ENCODE measurements around the gene WDFY4.
"Not testable (repeated sequence)": the region's sequence is repeated elsewhere in the genome, so short reads cannot be mapped to it uniquely, and the experiment has no call there.

The WDFY4 gene, protein sequence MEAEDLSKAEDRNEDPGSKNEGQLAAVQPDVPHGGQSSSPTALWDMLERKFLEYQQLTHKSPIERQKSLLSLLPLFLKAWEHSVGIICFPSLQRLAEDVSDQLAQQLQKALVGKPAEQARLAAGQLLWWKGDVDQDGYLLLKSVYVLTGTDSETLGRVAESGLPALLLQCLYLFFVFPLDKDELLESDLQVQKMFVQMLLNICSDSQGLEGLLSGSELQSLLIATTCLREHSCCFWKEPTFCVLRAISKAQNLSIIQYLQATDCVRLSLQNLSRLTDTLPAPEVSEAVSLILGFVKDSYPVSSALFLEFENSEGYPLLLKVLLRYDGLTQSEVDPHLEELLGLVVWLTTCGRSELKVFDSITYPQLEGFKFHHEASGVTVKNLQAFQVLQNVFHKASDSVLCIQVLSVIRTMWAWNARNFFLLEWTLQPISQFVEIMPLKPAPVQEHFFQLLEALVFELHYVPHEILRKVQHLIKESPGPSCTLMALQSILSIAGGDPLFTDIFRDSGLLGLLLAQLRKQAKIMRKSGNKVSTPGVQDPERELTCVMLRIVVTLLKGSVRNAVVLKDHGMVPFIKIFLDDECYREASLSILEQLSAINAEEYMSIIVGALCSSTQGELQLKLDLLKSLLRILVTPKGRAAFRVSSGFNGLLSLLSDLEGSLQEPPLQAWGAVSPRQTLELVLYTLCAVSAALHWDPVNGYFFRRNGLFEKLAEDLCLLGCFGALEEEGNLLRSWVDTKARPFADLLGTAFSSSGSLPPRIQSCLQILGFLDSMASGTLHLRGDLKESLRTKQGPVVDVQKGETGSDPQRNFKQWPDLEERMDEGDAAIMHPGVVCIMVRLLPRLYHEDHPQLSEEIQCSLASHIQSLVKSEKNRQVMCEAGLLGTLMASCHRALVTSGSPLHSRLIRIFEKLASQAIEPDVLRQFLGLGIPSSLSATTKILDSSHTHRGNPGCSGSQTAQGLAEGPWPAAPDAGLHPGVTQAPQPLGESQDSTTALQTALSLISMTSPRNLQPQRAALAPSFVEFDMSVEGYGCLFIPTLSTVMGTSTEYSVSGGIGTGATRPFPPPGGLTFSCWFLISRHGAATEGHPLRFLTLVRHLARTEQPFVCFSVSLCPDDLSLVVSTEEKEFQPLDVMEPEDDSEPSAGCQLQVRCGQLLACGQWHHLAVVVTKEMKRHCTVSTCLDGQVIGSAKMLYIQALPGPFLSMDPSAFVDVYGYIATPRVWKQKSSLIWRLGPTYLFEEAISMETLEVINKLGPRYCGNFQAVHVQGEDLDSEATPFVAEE (N-terminal part only)

DNA sequence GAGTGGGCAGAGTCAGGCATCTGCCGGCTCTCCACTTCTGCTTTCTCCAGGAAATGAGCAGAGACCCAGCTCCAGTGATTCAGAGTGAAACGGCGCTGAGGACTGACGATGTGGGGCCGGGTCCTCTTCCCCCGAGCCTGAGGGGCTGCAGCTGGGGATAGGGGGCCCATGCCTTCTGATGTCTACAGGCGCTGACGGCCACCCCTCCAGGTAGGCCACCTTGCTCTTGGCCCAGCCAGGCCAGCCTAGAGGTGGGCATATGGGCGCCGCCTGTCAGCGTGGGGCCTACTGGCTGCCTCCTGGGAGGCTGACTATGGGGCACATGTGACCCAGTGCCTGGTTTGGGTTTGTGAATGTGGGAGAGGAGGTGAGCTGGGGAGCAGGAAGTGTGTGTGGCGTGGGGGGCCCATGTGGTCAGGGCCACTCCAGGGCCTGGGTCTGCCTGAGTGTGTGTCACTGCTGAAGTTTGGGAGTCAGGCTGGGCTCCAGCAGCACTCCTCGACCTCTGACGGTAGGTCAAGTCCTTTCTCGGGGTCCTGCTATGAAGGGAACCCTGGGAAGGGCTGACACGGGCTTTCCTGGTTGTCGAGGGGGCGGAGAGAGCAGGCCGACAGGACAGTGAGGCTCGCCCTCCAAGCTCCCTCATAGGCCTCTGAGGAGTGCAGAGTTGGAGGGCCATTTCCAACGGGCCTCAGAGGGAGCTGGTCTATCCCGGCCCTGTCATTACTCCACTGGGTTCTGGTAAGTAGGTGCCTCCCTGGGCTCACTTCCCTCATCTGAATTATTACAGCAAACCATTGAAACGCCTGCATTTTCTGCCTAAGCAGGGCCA, at the start of gene WDFY4:
Gene WDFY4 (plus strand): TSS at position 82 of the 832 bp plus-strand sequence. CDS start 24,860 bp downstream, outside the sequence.
- FAIRE-seq = no peak

DNA sequence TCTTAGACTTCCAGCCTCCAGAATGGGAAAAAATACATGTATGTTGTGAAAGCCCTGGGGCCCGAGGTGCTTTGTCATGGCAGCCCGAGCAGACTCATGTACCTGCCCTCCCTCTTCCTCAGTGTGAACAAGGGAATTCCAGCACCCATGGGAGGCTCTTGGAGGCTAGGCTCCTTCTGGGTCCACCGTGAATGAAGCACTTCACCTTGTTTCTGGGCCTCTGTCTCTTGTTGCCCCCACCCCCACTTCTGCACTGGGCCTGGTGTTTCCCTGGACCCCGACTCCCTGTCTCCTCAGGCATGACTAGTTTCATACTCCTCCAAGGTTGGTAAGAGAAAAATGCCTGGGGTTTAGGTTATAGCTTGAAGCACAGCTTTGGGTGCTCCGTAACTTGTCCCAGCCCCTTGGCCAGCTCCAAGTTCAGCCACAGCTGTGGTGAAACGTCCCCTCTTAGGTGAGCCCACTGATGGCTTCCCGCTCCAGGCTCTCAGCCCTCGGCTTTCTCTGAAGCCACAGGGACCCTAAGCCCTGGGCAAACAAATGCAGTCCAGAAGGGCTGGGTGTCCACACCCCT, 49.6 kb upstream of the WDFY4 start:
- FAIRE-seq = no peak

GRCh38 chr10:48636231-48636630, 48.4 kb upstream of the WDFY4 start:
- FAIRE-seq = no peak

DNA sequence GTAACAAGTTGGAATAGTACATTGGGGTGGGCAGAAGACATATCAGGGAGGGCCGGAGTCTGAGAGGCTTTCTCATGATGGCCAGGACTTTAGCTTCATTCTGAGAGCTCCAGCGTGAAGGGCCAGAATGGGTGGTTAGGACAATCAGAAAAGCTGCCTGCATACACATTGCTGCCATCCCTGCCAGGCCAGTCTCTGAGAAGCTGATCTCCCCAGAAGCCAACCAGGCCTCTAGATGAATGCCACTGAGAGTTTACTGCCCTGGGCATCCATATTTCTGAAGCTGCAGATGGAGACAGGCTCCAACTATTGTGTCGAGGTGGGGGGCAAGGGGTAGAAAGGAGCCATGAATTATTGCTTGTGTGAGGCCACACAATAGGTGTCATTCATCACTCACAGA, 47.8 kb upstream of the WDFY4 start:
- no peak for FAIRE-seq

DNA sequence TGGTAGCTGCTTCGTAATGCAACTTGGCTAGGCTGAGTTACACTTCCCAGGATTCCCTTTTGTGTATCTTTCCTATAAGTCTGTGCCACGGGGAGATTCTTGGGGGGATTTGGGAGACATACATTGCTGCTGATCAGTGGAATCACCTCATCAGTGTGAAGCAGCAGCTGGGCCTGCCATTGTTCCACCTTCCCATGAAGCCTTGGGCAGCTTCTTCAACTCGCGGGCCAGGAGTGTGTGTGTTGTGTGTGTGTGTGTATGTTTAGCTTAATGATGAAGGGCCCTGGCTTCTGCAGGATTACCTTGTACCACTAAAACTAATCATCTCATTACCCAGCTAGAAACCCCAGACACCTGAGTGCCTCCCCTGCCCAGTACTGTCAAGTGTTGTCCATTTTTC, 46.5 kb upstream of the WDFY4 start:
- no peak for FAIRE-seq

GRCh38 chr10:48638739-48639527, 45.7 kb upstream of the WDFY4 start:
- no peak for FAIRE-seq

DNA sequence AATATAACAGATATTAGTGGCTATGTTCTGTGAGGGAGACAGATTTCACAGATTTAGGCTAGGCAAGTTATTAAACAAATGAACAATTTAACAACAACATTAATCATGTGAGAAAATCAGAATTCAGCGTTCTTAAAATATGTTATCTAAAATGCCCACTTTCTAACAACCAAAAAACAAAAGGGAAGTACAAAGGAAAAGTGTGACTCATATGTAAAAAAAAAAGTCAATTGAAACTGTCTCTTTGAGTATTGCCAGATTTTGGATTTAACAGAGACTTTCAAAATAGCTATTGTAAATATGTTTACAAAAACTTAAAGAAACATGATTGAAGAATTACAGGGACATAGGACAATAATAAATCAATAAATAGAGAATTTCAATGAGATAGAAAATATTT, 45.0 kb upstream of the WDFY4 start:
- no peak for FAIRE-seq

DNA sequence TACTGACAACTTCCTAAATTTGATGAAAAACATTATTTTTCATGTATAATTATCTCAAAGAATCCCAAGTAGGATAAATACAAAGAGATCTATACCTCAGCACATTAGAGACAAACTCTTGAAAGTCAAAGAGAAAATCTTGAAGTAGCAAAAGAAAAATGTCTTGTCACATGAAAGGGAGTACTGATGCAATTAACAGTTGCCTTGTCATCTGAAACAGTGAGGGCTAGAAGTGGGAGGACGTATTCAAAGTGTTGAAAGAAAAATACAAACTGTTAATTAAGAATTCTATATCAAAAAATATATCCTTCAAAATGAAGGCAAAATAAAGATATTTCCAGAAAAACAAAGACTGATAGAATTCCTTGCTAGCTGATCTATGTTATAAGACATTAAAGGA, 44.3 kb upstream of the WDFY4 start:
- no peak for FAIRE-seq

- FAIRE-seq = not testable (repeated sequence)
Observed at GRCh38 chr10:48641099-48641690, 43.5 kb upstream of the WDFY4 start.

GRCh38 chr10:48645600-48645999, 39.1 kb upstream of the WDFY4 start:
- no peak for FAIRE-seq

GRCh38 chr10:48647073-48647472, 37.6 kb upstream of the WDFY4 start:
- not testable (repeated sequence) for FAIRE-seq

GRCh38 chr10:48648172-48648942, 36.3 kb upstream of the WDFY4 start:
- FAIRE-seq = no peak

- FAIRE-seq = no peak
Observed at GRCh38 chr10:48649349-48649944, 35.2 kb upstream of the WDFY4 start.

DNA sequence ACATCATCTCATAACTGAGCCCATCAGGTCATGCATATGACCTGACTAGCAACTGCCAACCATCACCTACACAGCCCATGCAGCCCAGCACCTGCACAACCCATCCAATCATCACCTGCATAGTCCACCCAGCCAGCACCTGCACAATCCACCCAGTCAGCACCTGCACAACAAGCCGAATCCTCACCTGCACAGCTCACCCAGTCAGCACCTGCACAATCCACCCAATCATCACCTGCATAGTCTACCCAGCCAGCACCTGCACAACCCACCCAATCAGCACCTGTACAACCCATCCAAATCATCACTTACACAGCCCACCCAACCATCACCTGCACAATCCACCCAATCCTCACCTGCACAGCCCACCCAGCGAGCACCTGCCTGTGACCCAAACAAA, 33.4 kb upstream of the WDFY4 start:
- FAIRE-seq = no peak

GRCh38 chr10:48651839-48652238, 32.8 kb upstream of the WDFY4 start:
- no peak for FAIRE-seq

- FAIRE-seq = no peak
Observed at GRCh38 chr10:48652344-48652743, 32.3 kb upstream of the WDFY4 start.

DNA sequence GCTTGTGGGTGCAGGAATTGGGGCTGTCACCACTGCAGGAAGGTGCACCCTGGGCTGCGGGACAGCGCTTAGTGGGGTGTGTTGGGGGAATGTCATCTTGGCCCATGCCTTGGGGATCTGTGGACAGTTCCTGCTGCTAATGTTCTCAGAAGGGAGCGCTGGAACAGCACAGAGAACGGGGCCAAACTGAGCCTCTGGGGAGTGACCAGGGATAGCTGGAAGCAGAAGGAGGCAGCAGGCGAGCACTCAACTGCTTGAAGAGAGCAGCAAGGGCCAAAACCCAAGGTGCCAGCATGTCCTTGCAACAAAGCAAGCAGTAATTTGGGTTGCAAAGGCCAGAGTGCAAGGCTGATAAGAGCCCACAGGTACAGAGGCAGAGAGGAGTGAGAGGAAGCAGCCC, 31.3 kb upstream of the WDFY4 start:
- FAIRE-seq = no peak

GRCh38 chr10:48653944-48654698, 30.6 kb upstream of the WDFY4 start:
- no peak for FAIRE-seq
